Posterior cingulate gyrus (tissue), 11 donors: ENCODE data around the gene ZSCAN2.
"Not testable (repeated sequence)": the region's sequence is repeated elsewhere in the genome, so short reads cannot be mapped to it uniquely, and the experiment has no call there.

Source experiments
- DNase-seq, 10 donors: peaks; one replicate each; pipeline versions ENCODE4 v3.0.0 to v3.0.0-alpha.2; 2020 to 2021; ENCODE audit warnings: mixed read lengths in 3 of 10
- intact Hi-C: fragments of 100-400 bp; cut with DNase I; formaldehyde crosslinking; loops from one replicate; pipeline ENCODE4 v1.15.1; 2023

The ZSCAN2 gene

GRCh38 chr15:84633311-84634227, 32.8 kb downstream of the ZSCAN2 start:
- intact Hi-C loops: loop anchor here (5.0 kb wide), 1 partner anchor 46 kb away; no protein-coding TSS in a partner anchor
- DNase-seq: peak; percentile 41 to 94 (median 65)

DNA sequence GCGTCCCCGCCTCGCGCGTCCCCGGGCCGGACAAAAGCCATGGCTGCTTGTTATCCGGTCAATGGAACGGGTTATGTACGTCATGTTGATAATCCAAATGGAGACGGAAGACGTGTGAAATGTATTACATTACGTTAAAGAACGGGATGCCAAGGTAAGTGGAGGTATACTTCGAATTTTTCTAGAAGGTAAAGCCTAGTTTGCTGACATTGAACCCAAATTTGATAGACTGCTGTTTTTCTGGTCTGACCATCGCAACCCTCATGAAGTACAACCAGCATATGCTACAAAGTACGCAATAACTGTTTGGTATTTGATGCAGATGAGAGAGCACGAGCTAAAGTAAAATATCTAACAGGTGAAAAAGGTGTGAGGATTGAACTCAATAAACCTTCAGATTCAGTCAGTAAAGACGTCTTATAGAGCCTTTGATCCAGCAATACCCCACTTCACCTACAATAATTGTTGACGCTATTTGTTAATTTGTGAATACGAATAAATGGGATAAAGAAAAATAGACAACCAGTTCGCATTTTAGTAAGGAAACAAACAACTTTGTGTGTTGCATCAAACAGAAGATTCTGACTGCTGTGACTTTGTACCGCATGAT, 33.5 kb downstream of the ZSCAN2 start:
- no peak for DNase-seq
- intact Hi-C loops: loop anchor here (5.0 kb wide), 1 partner anchor 47 kb away; no protein-coding TSS in a partner anchor

GRCh38 chr15:84638103-84638502, 37.3 kb downstream of the ZSCAN2 start:
- peak in 1 of 10 donors; percentile 21 for DNase-seq
- intact Hi-C loops: no loop called here

- intact Hi-C loops: not testable (repeated sequence)
- DNase-seq: peak in 1 of 10 donors; percentile 28
Observed at GRCh38 chr15:84641871-84642270, 41.1 kb downstream of the ZSCAN2 start.

- intact Hi-C loops: not testable (repeated sequence)
Observed at GRCh38 chr15:84642640-84643039, 41.8 kb downstream of the ZSCAN2 start.

DNA sequence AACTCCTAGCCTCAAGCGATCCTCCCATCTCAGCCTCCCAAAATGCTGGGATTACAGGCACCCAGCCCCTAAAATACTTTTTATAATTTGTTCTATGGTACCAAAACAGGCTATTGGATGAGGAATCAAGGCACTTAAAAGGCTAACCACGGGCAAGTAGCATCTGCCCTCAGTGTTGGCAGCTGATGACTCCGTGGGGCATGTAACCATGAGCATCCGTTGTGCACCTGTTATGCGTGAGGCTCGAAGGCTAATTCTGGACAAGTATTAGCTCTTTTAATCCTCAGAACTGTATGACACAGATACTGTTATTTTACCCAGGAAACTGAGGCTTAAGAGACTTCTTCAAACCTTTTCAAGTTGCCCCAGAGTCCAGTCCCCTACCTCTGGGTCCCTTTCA, 43.0 kb downstream of the ZSCAN2 start:
- DNase-seq: no peak
- intact Hi-C loops: no loop called here

More at GRCh38 chr15:84642640-84643039, 41.8 kb downstream of the ZSCAN2 start:
- not testable (repeated sequence) for DNase-seq

DNA sequence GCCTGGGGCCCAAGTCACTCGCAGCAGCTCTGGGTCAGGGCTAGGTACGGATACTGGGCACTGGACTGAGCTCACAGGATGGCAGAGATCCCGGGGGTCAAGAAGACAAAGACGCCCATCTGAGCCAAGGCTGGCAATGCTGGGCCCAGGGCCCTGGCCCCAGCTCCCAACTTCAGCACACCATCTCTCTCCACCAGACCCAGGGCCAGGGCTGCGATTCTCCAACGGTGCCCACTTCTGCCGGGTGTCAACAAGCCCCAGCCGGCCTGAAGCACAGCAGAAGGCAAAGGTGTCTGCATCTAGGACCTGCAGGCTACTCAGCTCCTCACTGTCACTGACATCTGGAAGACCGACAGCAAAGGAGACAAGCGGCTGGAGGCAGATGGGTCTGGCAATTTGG, 44.7 kb downstream of the ZSCAN2 start:
- intact Hi-C loops: no loop called here

DNA sequence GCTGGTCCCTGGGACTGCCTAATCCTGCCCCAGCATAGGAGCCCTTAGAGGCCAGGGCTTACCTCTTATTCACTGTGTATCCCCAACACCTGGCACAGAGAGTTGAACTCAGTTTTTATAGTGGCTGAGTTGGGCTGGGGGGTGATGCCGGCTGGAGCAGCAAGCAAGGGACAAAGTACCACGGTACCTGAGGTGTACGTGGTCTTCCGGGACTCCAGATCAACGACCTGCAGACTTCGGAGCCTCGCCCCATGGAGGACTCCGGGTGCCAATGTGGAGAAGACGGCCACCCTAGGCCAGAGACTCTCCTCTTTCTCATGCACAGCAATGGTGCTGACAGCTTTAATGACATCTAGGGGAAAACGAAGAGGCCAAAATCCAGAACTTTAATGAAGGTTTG, 45.2 kb downstream of the ZSCAN2 start:
- peak in 1 of 10 donors; percentile 50 for DNase-seq

More for the DNA sequence above, 44.7 kb downstream of the ZSCAN2 start:
- DNase-seq: peak in 2 of 10 donors; percentile 23 to 64

GRCh38 chr15:84647726-84648125, 46.9 kb downstream of the ZSCAN2 start:
- intact Hi-C loops: no loop called here

More for the DNA sequence above, 45.2 kb downstream of the ZSCAN2 start:
- intact Hi-C loops: no loop called here

GRCh38 chr15:84648539-84648938, 47.7 kb downstream of the ZSCAN2 start:
- peak in 1 of 10 donors; percentile 68 for DNase-seq
- intact Hi-C loops: no loop called here

More at GRCh38 chr15:84647726-84648125, 46.9 kb downstream of the ZSCAN2 start:
- no peak for DNase-seq

DNA sequence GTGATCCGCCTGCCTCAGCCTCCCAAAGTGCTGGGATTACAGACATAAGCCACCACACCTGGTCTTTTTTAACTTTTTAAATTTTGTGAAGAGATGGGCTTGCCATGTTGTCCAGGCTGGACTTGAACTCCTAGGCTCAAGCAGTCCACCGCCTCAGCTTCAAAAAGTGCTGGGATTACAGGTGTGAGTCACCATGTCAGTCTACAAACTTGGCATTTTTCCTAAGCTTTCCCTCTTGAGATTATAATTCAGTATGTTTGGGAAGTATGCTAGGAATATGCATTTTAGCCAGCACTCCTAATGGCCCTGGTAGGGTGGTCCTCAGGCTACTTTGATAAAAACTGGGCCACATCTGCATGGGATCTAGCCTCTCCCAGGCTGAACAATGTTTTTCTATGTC, 48.9 kb downstream of the ZSCAN2 start:
- intact Hi-C loops: no loop called here
- no peak for DNase-seq

DNA sequence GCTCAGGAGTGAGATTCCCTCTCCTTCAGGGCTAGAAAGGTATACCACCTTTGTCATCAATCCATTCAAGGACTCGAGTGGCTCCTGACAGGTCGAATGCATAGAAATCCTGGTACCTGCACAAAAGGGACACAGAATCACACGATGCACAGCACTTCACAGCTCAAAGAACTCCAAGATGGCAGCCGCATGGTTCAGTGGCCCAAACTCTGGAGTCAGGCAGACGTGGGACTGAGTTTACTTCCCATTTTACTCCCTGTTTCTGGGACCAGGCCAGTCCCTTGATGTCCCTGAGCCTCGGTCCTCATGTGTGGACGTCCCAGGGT, 52.7 kb downstream of the ZSCAN2 start:
- DNase-seq: peak in 1 of 10 donors; percentile 20
- intact Hi-C loops: no loop called here

DNA sequence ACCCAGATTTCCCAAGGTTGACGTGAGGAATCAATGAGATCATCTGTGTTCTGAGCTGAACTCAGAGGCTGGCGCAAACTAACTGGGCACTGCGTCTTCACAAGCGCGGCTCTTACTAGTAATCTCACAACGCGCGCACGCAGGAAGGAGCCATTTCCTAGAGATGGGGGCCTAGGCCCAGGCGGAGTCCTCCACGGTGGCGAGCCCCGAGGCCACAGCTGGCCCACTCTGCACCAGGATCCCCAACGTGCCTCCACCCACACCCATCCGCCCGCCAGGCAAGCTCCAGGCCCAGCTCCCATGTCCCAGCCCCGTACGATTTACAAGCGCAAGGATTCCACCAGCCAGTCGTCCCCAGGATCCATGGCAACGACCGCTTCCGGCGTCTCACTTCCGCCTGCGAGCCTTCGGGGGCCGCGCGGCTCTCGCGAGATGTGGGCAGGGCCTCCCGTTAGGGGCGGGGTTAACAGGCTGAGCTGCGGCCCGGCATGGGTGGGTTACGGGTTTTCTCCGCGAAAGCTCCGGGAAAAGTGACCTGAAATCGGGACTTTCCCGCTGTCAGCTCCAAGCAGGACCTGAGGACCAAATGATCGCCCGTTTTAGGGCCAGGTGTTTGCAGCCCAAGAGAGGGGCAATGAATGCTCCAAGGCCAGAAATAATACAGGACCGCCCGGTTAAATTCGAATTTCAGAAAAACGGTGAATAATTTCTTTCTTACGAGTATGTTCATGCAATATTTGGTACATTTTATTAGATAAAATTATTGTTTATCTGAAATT, 53.3 kb downstream of the ZSCAN2 start, which contains the start of gene WDR73:
TSS of gene WDR73 (minus strand) at position 374 of the 779 bp plus-strand sequence. CDS start at position 365, 9 bp downstream.
- intact Hi-C loops: loop anchor here (2.0 kb wide), 1 partner anchor 95 kb away; the partner anchor contains the start of gene ZNF592
- DNase-seq: peak; percentile 96 to 100 (median 99)

DNA sequence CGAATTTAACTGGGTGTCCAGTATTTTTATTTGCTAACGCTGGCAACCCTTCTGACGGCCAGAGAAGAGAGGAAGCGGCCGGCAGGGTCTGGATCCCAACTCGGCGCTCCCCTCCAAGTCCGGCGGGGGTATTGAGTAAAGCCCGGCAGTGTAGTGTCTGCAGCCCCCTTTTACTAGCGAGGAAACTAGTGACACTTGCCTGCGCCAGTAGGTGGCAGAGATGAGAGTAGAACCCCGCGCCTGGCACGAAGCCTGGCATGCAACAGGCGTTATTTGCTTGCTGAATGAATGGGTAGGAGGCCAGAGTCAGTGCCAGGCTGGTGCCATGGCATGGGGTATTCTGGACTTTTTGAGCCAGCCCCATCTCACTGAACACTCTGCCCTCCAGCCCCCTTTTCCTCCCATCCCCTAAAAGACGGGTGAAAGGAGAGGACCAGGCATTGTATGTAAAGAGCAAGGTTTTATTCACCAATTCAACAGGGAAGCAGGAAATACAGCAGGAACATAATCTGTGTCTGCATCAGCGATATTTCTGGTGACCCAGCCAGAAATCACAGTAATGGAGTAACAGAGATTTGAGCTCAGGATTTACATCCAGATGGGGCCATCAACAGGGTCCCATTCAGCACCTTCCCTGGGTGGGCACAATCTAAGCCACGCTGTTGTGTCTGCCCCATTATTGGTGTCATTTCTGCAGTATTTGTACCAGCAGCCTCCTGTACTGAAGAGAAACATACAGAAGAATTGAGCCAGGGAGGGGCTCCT, 54.1 kb downstream of the ZSCAN2 start:
- DNase-seq: peak; percentile 75 to 98 (median 87)
- intact Hi-C loops: loop anchor here (2.0 to 5.0 kb wide), 3 partner anchors 62 to 277 kb away; partner anchors contain the start of genes SEC11A and ZNF592

DNA sequence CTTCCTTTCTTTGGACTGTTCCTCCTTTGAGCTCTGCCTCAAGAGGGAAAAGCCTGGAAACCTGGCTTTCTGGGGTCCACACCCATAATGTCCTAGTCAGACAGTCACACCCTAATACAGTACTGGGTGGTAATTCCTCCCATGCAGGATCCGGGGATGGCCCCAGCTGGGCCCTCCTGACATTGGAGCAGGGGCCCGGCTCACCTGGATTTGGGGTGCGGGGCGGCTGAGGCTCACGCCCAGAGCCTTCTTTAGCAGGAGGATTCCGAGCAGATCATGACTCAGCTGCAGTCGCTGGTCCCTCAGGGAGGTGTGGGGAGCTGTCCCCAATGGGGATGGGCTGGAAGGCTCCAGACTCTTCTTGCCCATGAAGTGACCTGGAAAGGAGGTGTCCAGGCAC, 56.2 kb downstream of the ZSCAN2 start:
- intact Hi-C loops: loop anchor here (5.0 kb wide), 2 partner anchors 60 to 275 kb away; partner anchors contain the start of gene SEC11A
- DNase-seq: no peak

GRCh38 chr15:84657748-84658079, 56.9 kb downstream of the ZSCAN2 start:
- no peak for DNase-seq
- intact Hi-C loops: loop anchor here (5.0 kb wide), 2 partner anchors 60 to 275 kb away; partner anchors contain the start of gene SEC11A

GRCh38 chr15:84658080-84658787, 57.4 kb downstream of the ZSCAN2 start, which contains the start of gene NMB:
NMB (minus strand) TSS chr15:84658199; CDS start chr15:84658152, 47 bp downstream.
- peak; percentile 39 to 95 (median 66) for DNase-seq
- intact Hi-C loops: loop anchor here (5.0 kb wide), 2 partner anchors 59 to 274 kb away; partner anchors contain the start of gene SEC11A

- intact Hi-C loops: loop anchor here (5.0 kb wide), 2 partner anchors 58 to 273 kb away; partner anchors contain the start of gene SEC11A
- DNase-seq: no peak
Observed at GRCh38 chr15:84658788-84659411, 58.1 kb downstream of the ZSCAN2 start.
